Embryonic facial prominence (tissue), 1 donor: ENCODE measurements around the gene ELAC2.
"Not testable (repeated sequence)": the region's sequence is repeated elsewhere in the genome, so short reads cannot be mapped to it uniquely, and the experiment has no call there.

ENCODE experiments used
- DNase-seq: peaks from one replicate; pipeline ENCODE4 v3.0.0-alpha.2; 2016; ENCODE audit errors: extremely low spot score

ELAC2 gene

GRCh38 chr17:12990041-12990808 lies 27.6 kb downstream of the ELAC2 start:
- no peak for DNase-seq

- no peak for DNase-seq
Measured at GRCh38 chr17:12987120-12987519, 30.7 kb downstream of the ELAC2 start.

- DNase-seq, result no peak
Measured at GRCh38 chr17:12985431-12986293, 32.2 kb downstream of the ELAC2 start.

- DNase-seq, result no peak
Measured at GRCh38 chr17:12983991-12984884, 33.6 kb downstream of the ELAC2 start.

- DNase-seq, result no peak
Measured at GRCh38 chr17:12982224-12982623, 35.6 kb downstream of the ELAC2 start.

- DNase-seq, result no peak
Measured at GRCh38 chr17:12979826-12980500, 37.9 kb downstream of the ELAC2 start.

- DNase-seq, result no peak
Measured at GRCh38 chr17:12979246-12979645, 38.6 kb downstream of the ELAC2 start.

- DNase-seq, result not testable (repeated sequence)
Measured at GRCh38 chr17:12978787-12979186, 39.0 kb downstream of the ELAC2 start.

- no peak for DNase-seq
Measured at GRCh38 chr17:12977008-12977751, 40.6 kb downstream of the ELAC2 start.

GRCh38 chr17:12974005-12974531 lies 43.8 kb downstream of the ELAC2 start:
- DNase-seq, result no peak

- DNase-seq, result no peak
Measured at GRCh38 chr17:12973496-12974004, 44.3 kb downstream of the ELAC2 start.

- no peak for DNase-seq
Measured at GRCh38 chr17:12967962-12968361, 49.9 kb downstream of the ELAC2 start.

- DNase-seq, result no peak
Measured at GRCh38 chr17:12966413-12966812, 51.4 kb downstream of the ELAC2 start.

- no peak for DNase-seq
Measured at GRCh38 chr17:12965988-12966387, 51.8 kb downstream of the ELAC2 start.

GRCh38 chr17:12964840-12965239 lies 53.0 kb downstream of the ELAC2 start:
- no peak for DNase-seq

- DNase-seq, result no peak
Measured at GRCh38 chr17:12964162-12964561, 53.7 kb downstream of the ELAC2 start.

GRCh38 chr17:12963505-12963904 lies 54.3 kb downstream of the ELAC2 start:
- no peak for DNase-seq

GRCh38 chr17:12961655-12962054 lies 56.2 kb downstream of the ELAC2 start:
- DNase-seq, result no peak

GRCh38 chr17:12959441-12959840 lies 58.4 kb downstream of the ELAC2 start:
- DNase-seq, result no peak

GRCh38 chr17:12958786-12959185 lies 59.0 kb downstream of the ELAC2 start:
- no peak for DNase-seq
